ENCODE measurements around the gene NDUFA1.
"Not testable (repeated sequence)": the region's sequence is repeated elsewhere in the genome, so short reads cannot be mapped to it uniquely, and the experiment has no call there.

Gene NDUFA1

GRCh38 chrX:119871599-119872395, at the start of gene NDUFA1, which contains the start of gene RNF113A:
NDUFA1 (plus strand) TSS chrX:119871832; CDS start chrX:119871912, 80 bp downstream.
RNF113A (minus strand) TSS chrX:119871733; CDS start chrX:119871613, 120 bp downstream.
- peak; percentile 84 for DNase-seq (ENCODE audit: low spot score)

DNA sequence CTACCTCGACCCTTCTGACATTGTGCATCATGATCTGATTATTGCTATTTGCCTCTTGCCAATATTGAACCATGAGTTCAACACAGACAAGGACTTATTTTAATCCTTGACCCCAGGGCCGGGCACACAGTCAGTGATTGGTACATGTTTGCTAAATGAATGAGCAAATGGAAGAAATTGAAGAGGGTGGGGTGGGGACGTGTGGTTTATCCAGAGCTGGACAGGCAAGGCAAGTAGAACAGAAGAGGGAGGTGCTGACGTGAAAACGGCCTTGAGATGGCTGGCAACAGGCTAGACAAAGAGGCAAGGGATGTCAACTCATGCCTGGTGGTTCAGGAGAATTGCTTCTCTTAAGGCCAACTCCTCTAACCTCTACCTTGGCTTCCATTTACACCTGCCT, 47.4 kb upstream of the NDUFA1 start:
- not testable (repeated sequence) for DNase-seq (ENCODE audit: low spot score)

GRCh38 chrX:119826399-119826959, 45.2 kb upstream of the NDUFA1 start:
- DNase-seq (ENCODE audit: low spot score), result no peak

- no peak for DNase-seq (ENCODE audit: low spot score)
These were observed 43.2 kb upstream of the NDUFA1 start for GRCh38 chrX:119828446-119828845.

DNA sequence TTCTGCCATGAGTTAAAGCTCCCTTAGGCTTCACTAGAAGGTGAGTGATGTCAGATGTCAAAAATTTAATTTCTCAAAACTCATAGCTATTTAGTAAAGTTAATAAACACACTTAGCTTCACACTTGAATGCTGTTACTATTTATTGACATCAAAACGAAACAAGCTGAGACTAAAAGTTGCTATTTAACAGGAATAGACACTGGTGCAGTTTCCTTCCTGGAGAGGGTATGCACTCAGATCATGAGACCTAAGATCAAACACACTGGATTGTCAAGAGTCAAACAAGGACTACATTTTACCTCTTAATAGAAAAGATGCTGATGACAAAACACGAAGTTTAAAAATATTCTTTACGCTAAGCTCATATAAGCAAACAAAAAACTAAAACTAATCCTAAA, 37.7 kb upstream of the NDUFA1 start:
- DNase-seq (ENCODE audit: low spot score), result no peak

DNA sequence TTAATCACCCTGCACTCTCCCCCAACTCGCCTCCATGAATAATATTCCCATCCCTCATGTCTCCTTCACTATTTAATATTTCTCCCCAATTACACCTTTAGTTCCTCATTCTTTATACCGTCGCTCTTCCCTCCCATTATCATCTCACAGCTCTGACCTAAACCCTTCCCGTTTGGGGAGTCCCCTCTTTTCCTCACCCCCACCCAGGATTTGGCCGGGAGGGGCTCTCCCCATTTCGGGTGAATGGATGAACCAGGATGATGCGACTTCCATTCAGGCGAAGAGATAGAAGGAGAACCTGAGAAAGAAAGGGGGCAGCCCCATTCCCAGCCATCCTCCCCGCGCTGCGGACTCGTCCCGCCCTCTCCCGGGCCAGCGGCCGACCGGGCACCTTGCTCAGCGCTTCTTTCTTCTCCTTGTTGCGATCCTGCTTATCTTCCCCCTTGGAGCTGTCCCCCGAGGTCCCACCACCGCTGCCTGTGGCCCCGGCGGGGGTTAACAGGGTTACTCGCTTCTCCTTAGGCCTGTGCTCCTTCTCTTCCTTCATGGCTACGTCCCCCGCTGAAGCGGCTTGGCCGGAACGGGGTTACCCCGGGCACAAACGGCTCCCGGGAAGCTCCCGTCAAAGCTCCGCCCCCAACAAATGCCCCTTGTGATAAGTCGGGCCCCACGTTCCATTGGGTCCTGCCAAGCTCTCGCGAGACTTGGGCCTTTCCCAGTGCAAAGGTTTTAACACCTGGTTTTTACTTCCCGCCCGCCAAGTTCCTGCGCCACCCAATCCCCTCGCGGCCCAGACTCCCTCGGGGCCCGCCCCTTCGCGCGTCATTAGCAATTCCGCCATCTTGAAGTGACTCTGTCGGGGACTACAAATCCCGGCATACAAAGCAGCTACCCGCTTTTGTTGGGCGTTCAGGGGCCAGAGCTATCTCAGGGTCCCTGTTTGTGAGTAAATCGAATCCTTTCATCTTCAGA, 19.0 kb upstream of the NDUFA1 start, which contains the start of gene UPF3B:
Gene UPF3B, minus strand, starts transcription at position 582 of the 972 bp plus-strand sequence. Its CDS starts 35 bp downstream, at position 547.
- DNase-seq (ENCODE audit: low spot score), result peak; percentile 95

GRCh38 chrX:119853444-119853843, 18.2 kb upstream of the NDUFA1 start:
- no peak for DNase-seq (ENCODE audit: low spot score)

DNA sequence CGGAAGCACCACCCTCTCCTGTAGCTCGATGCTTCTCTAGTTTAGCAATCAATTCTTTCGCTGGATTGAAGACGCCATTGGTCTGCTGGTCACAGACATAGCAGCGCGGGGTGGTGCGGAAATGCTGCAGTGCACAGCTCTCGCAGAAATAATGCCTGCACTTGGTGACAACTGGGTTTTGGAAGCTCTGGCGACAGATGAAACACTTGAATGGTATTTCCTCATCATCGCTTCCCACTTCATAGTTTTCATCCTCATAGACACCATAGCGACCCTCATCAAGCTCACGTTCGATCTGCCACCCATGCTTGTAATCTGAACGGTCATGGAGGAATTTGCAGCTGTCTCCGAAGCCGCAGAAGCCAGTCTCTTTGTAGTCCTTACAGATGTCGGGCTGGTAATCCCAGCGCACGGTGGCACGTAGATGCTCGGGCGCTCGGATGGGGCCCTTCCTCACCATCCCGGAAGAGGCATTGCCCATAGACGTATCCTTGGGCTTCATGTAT, 953 bp upstream of the NDUFA1 start:
- peak; percentile 10 for DNase-seq (ENCODE audit: low spot score)

- DNase-seq (ENCODE audit: low spot score), result no peak
These were observed 410 bp upstream of the NDUFA1 start for GRCh38 chrX:119871245-119871598.

GRCh38 chrX:119878740-119879139, 7.1 kb downstream of the NDUFA1 start:
- DNase-seq (ENCODE audit: low spot score), result no peak

DNA sequence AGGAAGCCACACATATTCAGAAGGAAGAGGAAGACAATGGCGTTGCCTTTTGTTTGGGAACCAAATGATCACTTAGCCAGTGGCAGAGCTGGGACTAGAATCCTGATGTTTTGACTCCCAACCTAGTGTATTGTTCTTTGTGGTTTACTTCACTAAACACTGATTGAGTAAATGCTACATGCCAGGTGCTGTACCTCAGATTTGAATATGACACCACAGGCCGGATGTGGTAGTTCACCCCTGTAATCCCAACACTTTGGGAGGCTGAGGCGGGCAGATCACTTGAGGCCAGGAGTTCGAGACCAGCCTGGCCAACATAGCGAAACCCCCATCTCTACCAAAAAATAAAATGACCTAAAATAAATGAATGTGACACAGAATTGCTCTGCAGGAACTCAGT, 8.4 kb downstream of the NDUFA1 start:
- DNase-seq (ENCODE audit: low spot score), result no peak

GRCh38 chrX:119880552-119881437, 9.2 kb downstream of the NDUFA1 start:
- peak; percentile 30 for DNase-seq (ENCODE audit: low spot score)

GRCh38 chrX:119885554-119886428, 14.2 kb downstream of the NDUFA1 start:
- DNase-seq (ENCODE audit: low spot score), result peak; percentile 30

DNA sequence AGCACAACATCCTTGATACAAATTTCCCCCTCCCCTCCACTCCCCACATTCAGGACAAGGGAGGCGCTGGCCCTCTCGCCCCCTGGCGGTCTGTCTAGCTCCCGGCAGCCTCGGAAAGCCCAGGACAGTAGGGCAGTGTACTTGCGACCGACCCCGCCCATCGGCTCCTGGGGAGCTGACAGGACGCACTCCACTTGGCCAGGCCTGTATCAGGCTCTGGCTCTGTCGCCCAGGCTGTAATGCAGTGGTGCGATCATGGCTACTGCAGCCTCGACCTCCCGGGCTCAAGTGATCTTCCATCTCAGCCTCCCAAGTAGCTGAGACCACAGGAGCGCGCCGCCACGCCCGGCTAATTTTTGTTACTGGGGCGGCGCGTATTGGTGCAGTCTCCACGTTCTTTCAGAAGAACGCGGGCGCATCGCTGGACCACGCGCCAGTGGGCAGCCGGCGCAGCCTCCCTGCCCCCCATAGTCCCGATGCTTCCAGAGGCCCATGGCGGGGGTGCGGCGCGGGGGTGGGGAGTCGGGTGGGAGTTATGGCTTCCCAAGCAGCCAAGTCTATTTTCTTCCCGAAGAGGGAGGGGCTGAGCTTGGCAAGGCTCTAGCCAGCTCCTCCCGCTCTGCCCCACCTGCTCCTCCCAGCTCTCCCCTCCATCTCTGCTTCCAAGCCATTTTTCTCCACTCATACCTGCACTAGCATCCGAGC, 16.2 kb downstream of the NDUFA1 start:
- DNase-seq (ENCODE audit: low spot score), result peak; percentile 58

- DNase-seq (ENCODE audit: low spot score), result not testable (repeated sequence)
These were observed 19.0 kb downstream of the NDUFA1 start for GRCh38 chrX:119890626-119891025.

- not testable (repeated sequence) for DNase-seq (ENCODE audit: low spot score)
These were observed 20.5 kb downstream of the NDUFA1 start for GRCh38 chrX:119891961-119892692.

DNA sequence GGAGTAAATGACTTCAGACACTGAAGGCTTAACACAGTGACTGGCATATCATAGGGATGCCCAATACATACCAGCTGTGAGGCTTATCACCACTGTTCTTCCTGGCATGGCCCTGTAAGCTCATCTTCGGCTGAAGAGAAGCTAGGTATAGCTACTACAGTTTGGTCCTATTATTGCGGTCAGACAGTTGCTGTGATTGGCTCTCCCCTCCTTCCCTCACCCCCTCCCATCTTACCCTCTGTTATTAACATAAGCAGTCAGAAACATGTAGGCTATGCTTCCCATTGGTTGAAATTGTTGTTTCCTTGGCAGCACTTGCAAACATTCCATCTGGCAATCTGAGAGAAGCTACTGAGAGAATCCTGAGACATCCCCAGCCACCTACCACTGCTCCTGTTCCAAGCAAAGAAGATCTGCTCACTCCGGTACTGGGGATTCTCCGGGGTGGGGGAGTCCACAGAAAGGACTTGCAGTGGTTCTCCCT, 24.3 kb downstream of the NDUFA1 start, which contains the start of gene AKAP14:
Gene AKAP14, plus strand, starts transcription at position 51 of the 484 bp plus-strand sequence. CDS start 7,331 bp downstream, outside the sequence.
- no peak for DNase-seq (ENCODE audit: low spot score)

- DNase-seq (ENCODE audit: low spot score), result no peak
These were observed 27.5 kb downstream of the NDUFA1 start for GRCh38 chrX:119899125-119899524.

All from CD4-positive, alpha-beta T cell treated with Interleukin-6 at 100 ng/mL for 8 hours (primary cell).